ENCODE measurements around the gene SLC4A8.
A peak's percentile ranks its signal among the peaks of the same experiment; 100 is the strongest.

The SLC4A8 gene

DNA sequence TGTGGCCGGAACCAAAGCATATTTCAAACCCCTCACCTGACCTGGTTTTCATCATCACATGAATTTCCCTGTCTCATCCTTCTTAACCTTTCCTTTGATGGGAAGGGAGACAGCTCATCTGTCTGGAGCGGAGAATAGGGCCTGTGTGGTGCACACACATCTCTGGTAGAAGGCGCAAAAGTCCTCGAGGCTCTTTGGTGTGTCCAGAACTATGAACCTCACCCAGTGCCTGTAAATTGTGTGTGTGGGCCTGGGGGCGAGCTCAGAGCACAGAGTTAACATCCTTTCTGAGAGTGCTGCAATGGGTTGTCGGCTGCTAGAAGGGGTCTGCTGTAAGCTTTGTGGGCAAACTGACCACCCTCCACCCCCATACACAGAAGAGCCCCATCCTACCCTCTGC lies 34.2 kb upstream of the SLC4A8 start:
- TF ChIP-seq, protein P1, sequence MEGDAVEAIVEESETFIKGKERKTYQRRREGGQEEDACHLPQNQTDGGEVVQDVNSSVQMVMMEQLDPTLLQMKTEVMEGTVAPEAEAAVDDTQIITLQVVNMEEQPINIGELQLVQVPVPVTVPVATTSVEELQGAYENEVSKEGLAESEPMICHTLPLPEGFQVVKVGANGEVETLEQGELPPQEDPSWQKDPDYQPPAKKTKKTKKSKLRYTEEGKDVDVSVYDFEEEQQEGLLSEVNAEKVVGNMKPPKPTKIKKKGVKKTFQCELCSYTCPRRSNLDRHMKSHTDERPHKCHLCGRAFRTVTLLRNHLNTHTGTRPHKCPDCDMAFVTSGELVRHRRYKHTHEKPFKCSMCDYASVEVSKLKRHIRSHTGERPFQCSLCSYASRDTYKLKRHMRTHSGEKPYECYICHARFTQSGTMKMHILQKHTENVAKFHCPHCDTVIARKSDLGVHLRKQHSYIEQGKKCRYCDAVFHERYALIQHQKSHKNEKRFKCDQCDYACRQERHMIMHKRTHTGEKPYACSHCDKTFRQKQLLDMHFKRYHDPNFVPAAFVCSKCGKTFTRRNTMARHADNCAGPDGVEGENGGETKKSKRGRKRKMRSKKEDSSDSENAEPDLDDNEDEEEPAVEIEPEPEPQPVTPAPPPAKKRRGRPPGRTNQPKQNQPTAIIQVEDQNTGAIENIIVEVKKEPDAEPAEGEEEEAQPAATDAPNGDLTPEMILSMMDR (conservative IDR thresholded peaks at IDR 0.05; ENCODE audit: control insufficient read depth, insufficient read depth, low read depth, low read length): no peak
- no peak overlapping the region for H3K4me3 ChIP-seq (ENCODE audit: control insufficient read depth, low read depth, low read length)
- no peak for DNase-seq (ENCODE audit: low read depth)

DNA sequence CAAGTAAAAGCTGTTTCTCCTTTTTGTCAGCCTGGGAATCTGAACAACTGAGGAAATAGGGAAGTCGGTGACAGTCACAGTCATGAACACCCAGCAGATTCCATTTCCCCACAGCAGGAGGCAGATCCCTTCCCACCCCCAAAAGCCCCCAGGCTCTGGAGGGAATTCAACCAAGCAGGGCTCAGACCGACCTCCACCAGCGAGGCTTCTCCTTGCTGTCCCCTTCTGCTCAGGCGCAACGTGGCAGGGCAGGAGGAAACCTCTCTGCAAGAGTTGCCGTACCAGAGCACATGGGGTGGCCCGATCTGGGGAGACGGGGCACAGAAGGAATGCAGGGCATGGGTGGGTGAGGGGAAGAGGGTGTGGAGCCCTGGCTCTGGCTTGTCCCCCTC lies 33.7 kb upstream of the SLC4A8 start:
- H3K4me3 ChIP-seq (ENCODE audit: control insufficient read depth, low read depth, low read length): peak overlapping the region; percentile 47
- DNase-seq (ENCODE audit: low read depth): no peak
- TF ChIP-seq, protein P1 (conservative IDR thresholded peaks at IDR 0.05; ENCODE audit: control insufficient read depth, insufficient read depth, low read depth, low read length): no peak

DNA sequence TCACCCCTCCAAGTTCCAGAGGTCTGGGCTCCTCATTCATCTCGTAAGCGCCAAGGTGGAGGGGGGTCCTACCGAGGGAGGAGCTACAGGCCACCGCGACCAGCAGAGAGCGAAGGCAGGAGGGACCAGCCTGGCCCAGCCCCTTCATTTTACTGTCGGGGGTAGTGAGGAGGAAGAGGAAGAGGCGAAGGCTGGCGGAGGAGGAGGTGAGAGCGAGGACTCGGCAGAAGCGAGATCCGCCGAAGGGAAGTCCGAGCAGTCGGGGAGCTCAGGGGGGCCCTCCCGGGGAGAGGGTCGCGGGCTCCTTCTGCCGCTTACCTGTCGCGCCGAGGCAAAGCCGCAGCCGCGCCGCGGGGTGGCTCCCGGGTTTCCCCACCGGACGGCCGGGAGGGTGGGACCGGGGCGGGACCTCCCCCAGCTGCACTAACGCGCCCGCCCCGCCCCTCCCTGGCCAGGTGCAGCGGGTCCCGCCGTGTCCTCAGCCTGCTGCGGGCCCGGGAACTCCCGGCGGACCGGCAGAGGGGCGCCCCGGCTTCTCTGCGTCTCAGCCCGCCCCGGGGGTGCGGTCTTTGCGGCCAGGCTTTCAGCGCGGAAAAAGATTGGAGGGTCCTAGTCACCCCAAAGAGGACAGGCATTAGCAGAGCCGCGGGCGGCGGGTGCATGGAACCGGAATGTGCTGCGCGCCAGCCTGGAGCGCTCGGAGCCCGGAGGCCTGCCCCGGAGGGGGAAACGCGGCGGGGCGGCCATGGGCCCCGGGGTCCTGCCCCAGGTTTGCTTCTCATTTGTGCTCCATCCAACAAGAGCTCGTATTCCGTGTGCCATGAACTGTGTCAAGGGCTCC lies 33.1 kb upstream of the SLC4A8 start, which contains the start of gene GALNT6:
Gene GALNT6, minus strand, starts transcription at position 124 of the 841 bp plus-strand sequence. CDS start 11,625 bp downstream, outside the sequence.
- DNase-seq (ENCODE audit: low read depth): no peak
- H3K4me3 ChIP-seq (ENCODE audit: control insufficient read depth, low read depth, low read length): peak within 1 kb of the TSS; percentile 47
- TF ChIP-seq, protein P1 (conservative IDR thresholded peaks at IDR 0.05; ENCODE audit: control insufficient read depth, insufficient read depth, low read depth, low read length): no peak

DNA sequence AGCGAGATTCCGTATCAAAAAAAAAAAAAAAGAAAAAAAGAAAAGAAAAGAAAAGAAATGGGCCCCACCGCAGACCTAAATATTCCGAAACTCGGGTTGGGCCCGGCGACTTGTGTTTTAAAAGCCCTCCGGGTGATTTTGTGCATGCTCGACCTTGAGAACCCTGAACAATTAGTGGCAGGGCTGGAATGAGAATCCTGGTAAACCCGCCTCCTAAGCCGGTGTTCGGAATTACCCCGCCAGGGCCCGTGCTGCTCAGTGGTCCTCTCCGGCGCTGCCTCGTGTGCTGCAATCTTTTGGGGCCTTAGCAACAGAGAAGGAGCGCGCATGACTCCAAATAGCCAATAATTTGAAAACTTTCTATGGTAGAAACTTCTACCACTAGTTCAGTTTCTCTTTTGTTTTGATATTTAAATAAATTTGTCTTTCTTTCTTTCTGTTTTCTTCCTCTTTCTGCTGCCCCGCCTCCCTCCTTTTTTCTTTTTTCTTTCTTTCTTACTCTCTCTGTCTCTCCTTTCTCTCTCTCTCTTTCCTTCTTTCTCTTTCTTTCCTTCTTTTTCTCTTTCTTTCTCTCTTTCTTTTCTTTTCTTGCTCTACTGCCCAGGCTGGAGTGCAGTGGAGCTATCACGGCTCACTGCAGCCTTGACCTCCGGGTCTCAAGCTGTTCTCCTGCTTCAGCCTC lies 31.9 kb upstream of the SLC4A8 start:
- DNase-seq (ENCODE audit: low read depth): no peak
- TF ChIP-seq, protein P1 (conservative IDR thresholded peaks at IDR 0.05; ENCODE audit: control insufficient read depth, insufficient read depth, low read depth, low read length): no peak
- H3K4me3 ChIP-seq (ENCODE audit: control insufficient read depth, low read depth, low read length): no peak overlapping the region

DNA sequence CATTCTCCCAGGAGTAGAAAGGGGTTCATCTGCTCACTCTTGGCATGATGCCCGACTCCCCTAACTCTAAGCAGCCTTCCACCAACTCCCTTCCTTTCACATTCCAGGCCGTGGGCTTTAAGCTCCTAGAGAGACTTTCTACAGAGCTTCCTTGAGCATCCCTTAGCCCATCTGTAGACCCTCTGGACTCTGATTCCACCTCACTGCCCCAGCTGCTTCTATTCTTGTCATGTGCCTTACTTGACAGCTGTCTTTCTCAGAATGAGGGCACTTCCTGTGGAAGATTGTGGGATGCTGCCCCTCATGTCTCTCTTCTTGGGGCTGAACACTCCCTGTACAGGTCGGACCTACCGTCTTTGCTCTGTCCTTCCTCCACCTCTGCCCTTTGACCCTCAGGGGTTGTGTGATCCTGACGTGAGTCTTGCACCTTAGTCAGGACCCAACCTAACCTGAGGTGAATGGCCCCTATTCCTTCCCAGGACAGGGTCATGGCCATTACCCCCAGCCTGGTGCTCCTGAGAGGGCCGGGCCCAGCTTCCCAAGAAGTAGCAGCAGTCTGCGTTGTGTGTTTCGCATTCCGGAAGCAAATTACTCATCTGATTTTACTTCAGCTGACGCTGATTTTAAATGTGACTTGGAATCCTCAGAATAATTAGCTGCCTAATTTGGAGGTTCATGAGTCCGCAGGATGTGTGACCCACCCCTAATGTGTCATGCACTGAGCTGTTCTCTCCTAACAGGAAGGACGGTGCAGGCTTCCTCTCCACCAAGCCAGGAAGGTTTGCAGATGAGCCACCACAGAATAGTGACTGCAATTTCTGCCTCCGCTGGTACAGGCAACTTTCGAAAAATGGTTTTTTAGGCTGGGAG lies 30.7 kb upstream of the SLC4A8 start:
- H3K4me3 ChIP-seq (ENCODE audit: control insufficient read depth, low read depth, low read length): no peak overlapping the region
- TF ChIP-seq, protein P1 (conservative IDR thresholded peaks at IDR 0.05; ENCODE audit: control insufficient read depth, insufficient read depth, low read depth, low read length): no peak
- peak; percentile 93 for DNase-seq (ENCODE audit: low read depth)
